ENCODE data around the gene KLHL9.
A peak's percentile ranks its signal among the peaks of the same experiment; 100 is the strongest.
"Not testable (repeated sequence)": the region's sequence is repeated elsewhere in the genome, so short reads cannot be mapped to it uniquely, and the experiment has no call there.

KLHL9 gene, protein sequence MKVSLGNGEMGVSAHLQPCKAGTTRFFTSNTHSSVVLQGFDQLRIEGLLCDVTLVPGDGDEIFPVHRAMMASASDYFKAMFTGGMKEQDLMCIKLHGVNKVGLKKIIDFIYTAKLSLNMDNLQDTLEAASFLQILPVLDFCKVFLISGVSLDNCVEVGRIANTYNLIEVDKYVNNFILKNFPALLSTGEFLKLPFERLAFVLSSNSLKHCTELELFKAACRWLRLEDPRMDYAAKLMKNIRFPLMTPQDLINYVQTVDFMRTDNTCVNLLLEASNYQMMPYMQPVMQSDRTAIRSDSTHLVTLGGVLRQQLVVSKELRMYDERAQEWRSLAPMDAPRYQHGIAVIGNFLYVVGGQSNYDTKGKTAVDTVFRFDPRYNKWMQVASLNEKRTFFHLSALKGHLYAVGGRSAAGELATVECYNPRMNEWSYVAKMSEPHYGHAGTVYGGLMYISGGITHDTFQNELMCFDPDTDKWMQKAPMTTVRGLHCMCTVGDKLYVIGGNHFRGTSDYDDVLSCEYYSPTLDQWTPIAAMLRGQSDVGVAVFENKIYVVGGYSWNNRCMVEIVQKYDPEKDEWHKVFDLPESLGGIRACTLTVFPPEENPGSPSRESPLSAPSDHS

DNA sequence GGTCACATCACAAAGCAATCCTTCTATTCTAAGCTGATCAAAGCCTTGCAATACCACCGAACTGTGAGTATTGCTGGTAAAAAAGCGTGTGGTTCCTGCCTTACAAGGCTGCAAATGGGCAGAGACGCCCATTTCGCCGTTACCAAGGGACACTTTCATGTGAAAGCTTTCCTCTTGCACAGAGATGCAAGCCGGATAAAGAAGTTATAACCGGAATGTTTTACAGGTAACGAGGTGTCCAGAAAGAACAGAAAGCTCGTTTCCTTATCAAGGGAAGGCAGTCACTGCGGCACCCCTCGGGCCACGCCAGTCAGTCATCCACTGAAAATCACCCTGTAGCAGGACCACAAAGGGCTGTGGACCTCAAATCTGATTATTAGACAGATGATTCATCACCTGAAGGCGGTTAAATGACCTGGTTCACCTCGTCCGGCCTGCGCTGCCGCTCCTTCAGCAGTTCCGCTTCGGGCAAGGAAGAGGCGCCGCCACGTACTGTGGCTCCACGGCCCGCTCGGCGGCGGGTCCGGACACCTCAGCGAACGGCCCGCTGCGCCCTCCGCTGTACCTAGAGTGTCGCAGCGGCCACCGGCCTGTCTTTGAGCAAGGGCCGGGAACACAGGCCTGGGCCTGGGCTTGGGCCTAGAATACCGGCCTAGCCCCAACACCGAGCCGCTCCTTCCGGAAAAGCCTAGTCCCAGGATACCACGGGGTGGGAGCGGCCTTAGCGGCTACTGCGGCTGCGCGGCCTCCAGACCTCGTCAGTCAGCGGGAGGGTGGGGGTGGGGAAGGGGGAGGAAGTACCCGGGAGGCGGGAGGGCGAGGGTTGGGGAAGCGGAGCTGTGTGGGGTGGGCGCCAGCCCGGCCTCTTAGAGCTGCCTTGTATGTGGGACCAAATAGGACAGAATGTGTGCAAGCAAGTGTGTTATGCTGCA lies at the start of gene KLHL9:
TSS of gene KLHL9 (minus strand) at position 704 of the 932 bp plus-strand sequence. CDS start at position 159, 545 bp downstream.
- peak; percentile 94 for DNase-seq

DNA sequence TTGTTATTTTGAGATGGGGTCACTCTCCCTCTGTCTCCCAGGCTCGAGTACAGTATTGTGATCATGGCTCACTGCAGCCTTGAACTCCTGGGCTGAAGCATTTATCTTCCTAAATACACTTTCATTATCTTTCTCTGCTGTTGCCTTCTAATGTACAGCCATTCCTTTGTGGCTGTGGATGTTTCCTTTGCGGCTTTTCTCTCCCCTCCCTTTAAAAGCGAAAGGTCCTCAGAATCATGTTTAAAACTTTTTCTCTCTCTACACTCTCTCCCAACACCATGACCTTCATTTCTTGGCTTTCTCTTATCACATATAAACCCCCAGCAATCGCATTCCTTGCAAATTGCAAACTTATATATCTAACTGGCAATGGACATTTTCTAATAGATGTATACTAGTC lies 48.4 kb upstream of the KLHL9 start:
- no peak for DNase-seq

DNA sequence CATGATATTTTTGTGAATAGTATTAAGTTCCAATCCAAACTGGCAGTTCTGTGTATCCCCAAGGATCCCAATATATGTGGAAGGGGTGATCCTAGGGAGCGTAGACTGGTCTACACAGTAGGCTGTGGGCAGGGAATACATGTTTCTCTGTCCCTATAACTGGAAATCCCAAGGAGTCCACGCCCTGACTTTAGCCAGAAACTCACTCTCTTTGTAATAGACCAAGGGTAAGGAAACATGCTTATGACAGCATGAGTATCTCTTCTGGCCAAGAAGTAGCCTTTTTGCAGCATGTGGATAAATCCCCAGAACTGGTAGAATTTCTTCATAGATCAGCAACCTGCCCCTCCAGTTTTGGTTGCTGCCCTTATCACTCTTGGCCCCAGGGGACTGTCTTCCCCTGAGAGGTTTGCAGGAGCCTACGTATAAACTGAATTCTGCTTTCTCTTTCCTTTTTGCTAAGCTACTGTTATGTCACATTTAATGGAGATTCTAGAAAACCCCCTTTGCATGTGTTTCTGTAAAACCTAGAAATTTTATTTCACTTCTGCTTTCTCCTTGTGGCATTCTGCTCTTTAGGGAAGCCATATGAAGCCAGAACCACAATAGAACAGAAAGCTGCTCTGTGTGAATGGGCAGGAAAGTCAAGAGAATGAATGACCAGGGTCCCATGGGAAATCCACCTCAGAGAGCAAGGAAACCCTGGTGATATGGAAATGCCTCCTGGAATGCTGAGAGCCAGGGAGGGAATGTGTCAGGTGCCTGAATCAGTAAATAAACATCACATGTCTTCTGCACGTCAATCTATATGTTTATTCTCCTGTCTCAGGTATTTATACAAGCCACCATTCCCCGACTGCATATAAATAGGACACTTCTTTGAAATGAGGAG lies 46.5 kb upstream of the KLHL9 start:
- no peak for DNase-seq

DNA sequence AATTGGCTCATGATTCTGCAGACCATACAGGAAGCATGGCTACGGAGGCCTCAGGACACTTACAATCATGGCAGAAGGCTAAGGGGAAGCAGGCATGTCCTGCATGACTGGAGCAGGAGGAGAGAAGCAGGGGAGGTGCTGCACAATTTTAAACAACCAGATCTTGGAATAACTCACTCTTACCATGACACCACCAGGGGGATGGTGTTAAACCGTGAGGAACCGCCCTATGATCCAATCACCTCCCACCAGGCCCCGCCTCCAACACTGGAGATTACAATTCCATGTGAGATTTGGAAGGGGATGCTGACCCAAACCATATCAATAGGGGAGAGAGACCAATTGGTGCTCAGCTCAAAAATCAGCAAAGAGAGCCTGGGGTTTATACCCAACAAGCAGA lies 36.3 kb upstream of the KLHL9 start:
- not testable (repeated sequence) for DNase-seq

DNA sequence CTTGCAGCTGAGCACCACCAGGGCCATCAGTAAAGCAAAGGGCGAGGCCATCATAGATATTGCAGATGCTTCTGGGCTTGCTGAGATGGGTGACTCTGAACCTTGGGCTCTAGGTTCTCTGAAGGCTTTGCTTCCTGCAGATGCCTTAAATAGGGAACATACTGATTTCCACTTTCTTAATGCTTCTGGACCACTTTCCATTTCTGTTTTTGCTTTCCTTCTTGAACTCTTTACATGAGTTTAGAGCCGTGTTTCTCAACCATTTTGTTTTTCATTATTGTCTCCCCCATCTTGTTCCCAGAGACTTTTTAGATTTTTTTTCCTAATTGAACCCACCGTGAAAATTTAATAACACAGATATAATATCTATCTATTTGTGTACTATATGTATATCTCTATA lies 32.8 kb upstream of the KLHL9 start, which contains the start of gene IFNA13:
TSS of gene IFNA13 (minus strand) at position 101 of the 400 bp plus-strand sequence. CDS start at position 54, 47 bp downstream.
- no peak for DNase-seq

DNA sequence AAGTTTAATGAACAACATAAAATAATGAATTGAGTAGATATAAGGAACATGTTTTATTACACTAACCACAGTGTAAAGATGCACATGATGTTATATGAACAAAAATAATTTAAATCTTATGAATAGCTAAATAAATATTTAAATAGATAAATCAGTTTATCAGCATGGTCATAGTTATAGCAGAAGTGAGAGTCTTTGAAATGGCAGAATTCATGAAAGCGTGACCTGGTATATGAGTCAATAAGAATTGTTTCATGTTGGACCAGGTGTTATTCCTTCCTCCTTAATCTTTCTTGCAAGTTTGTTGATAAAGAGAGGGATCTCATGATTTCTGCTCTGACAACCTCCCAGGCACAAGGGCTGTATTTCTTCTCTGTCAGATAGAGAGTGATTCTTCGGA lies 32.0 kb upstream of the KLHL9 start:
- DNase-seq = not testable (repeated sequence)

DNA sequence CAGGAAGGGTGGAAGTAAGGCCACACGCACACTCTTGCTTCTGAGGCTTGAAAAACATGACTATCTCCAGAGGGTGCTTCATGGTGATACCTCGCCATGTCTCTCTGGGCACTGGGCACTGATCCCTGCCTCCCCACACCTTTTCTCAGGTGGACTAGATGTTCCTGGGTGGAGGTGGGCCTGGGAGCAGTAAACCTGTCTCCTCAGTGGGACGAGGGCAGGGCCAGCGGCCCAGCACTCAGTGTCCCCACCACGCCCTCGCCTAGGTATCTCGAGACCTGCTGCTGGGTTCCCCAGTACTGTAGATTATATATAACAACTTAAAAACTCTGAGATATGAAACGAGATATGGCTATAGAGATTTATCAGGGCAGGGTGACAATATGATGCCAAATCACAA lies 27.1 kb upstream of the KLHL9 start:
- DNase-seq = no peak

DNA sequence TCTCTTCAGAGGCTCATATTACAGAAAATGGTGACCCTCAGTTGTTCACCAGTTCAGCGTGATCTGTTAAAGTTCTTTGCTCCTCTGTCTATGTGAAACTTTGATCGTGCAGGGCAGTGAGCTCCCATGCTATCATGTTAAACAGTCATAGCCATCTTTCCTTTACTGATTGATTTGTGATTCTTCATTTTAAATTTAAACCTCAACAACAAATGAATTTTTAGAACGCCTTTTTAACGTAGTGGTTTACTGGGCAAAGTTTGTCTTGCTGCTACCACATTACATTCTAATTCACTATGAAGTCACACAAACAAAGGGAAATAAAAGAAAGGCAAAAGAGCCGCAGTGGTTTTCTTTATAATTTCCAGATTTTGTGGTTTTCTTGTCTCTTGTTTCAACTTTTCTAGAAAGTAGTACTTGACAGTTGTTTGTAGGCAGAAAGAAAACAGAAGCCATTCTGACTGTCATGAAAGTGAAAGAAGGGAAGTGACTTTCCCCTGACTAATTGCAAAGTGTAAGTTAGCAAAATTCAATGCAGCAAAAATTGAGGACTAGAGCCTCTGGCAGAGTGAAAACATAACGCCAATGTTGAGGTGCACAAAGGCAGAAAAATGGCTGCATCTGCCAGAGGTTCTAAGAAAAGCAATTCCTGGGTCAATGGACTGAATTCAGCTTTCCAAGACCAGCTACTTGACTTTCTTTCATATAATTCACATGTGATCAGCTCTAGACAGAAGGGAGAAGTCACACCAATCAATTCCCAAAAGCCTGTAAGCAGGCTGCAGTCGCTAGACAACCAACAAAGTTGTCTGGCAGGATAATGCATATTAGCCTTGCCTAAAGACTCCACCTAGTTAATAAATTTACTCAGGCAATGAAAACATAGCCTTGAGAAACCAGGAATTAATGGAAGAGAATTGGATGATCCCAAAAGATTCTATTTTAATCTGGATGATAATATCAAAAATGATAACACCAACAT lies 22.6 kb upstream of the KLHL9 start:
- no peak for DNase-seq

DNA sequence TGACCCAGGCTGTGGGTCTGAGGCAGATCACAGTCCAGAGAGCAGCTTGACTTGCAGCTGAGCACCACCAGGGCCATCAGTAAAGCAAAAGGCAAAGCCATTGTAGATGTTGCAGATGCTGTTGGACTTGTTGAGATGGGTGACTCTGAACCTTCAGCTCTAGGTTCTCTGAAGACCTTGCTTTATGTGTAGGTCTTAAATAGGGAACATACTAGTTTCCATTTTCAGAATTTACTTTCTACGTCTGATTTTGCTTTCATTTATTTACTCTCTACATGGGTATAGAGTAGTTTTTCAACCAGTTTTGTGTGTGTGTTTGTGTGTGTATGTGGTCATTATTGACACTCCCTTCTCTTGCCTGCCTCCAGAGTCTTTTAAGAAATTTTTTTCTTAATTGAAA lies 15.6 kb upstream of the KLHL9 start, which contains the start of gene IFNA6:
TSS of gene IFNA6 (minus strand) at position 101 of the 400 bp plus-strand sequence. CDS start at position 101, 0 bp downstream.
- no peak for DNase-seq

DNA sequence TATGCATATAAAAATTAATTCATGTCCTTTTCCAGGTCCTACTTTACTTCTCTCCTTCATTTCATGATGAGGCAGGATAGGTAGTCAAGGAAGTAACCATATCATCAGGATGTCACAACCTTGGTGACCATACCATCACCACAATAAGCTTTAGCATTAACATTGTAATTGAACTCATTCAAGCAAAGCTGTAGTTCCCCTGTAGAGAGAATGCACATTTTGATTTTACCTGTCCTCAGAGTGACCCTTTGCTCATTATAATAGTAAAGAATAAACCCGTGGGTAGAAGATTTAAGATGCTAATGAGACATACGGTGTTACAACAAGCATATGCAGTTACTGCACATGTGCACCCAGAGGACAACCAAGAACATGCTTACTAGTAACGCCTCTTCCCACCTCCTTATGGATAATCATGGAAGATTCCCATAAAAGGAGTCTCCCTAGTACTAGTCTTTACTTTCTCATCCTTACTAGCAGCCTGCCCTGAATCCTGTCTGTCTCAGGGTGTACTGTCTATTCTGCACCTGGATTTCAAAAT lies 13.3 kb upstream of the KLHL9 start:
- no peak for DNase-seq

DNA sequence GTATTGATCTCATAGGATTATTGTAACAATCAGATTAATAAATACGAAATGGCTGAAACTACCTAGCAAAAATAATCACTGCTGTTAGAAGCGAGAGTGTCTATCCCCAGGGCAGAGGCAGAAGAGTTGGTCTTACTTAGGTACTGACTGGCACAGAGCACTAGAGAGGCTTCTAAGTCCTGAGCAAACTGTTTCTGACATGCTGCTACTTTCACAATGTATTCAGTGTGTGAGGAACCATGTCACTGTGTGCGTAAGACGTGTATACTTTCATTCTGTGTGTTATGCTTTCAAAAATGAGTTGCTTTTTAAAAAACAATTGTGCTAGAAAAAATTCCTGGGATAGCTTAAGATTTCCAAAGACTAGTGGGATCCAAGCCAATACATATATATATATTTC lies 5.5 kb upstream of the KLHL9 start:
- no peak for DNase-seq

DNA sequence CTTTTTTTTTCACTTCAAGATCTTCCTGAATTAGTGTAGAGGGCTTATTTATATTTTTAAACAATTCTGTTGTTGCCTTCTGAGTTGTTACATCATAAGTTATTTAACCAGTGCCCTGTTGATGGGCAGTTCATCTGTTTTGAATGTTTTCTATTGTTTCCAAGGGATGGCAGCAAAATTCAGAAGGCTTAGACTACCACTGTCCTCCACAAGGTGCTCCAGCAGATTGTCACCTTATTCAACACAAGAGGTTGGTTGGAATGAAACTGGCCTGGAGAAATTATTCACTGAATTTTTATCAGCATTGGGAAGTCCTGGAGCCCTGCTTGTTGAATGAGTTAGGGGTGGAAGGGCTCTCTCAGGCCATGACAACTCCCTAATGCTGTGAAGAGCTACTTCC lies 1.3 kb upstream of the KLHL9 start:
- DNase-seq = no peak

DNA sequence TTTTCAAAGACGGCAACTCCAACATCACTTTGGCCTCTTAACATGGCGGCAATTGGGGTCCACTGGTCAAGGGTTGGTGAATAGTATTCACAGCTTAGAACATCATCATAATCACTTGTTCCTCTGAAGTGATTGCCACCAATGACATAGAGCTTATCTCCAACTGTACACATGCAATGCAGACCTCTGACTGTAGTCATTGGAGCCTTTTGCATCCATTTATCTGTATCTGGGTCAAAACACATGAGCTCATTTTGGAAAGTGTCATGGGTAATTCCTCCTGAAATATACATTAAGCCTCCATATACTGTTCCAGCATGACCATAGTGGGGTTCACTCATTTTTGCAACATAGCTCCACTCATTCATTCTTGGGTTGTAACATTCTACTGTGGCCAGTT lies 2.0 kb downstream of the KLHL9 start:
- DNase-seq = no peak

DNA sequence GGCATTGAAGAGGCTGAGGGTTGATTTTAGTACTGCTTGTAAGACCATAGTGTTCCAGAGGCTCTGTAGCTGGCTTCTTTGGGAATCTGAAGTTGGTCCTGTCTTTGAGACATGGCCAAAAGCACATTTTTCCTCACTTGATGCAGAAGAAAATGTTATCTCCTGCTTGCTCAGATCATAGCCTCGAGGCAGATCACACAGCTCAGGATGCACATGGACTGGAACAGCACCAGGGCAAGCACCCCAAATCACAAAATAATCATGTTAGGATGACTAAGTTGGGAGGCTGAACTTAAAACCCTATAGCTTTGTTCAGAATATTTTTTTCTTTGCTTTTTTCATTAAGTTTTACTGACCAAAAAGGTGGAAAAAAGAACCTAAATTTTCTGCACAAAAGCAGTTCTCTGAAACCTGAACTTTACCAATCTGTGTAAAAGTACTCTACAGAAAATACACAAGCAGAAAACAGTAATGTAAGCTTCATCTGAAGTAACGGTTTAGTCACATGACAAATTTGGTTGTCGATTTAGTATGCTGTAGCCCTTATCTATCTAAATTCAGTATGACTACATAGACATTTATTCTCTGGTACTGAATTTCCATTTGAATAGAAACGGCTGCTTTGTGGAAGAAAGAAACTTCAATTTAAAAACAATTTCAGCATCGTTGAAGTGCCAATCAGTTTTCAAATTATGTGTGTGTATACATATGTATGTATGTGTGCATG lies 3.4 kb downstream of the KLHL9 start:
- no peak for DNase-seq

DNA sequence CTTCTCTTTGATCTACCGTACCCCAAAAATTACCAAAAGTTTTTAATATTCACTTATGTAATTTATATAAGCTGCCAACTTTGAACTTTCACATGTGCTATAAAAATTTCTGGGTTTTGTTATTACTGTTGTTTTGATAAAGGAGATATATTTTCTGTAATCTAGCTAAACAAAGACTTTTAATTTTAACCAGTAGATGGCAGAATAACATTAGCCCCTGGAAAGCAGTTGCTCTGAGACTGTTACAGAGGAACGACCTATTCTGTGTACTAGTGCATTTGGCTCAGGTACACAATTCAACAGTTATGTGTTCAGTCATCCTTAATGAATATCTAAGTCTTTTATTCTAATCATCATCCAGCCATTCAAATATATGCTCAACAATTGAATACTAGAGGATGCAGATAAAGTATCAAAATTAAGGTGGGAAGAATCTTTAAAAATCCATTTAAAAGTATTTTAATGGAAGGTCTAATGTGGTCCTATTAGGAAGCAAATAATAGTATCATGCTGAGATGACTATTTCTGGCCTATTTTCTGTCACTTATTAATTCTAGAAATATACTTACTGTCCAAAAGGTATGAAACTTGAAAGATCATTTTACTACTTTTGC lies 8.6 kb downstream of the KLHL9 start:
- DNase-seq = no peak

DNA sequence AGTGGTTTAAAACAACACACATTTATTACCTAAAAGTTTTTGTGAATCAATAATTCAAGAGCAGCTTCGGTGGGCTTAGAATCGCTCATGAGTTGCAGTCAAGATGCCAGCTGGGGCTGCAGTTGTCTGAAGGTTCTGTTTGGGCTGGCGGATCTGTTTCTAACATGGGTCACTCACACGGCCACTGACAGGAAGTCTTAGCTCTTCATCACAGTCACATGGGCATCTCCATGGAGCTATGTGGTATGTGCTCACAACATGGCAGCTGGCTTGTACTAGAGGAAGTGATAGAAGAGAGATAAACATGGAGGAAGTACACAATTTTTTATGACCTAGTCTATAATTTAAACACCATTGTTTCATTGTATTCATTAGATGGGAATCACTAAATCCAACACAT lies 11.2 kb downstream of the KLHL9 start:
- DNase-seq = no peak

DNA sequence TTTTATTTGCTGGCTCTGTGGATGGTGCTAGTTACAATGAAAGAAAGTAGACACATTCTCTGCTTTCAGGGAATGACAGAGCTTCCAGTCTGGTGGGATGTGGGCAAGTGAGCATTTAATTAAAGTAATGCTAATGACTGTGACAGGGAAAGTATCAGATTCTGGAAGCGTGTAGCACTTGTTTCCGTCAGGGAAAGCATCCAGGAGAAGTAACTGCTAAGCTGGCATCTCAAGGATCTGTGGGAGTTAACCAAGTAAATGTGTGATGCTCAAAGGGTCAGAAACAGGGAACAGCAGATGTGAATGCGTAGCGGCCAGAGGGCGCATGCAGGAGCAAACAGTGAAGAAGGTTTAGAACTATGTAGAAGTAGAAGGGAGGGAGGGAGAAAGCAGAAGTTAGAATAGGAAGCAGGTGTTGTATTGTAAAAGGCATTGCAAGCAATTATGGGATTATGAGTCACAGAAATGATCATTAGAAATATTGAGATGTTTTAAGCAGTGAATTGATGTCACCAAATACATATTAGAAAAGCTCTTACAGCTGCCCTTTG lies 12.2 kb downstream of the KLHL9 start:
- no peak for DNase-seq

DNA sequence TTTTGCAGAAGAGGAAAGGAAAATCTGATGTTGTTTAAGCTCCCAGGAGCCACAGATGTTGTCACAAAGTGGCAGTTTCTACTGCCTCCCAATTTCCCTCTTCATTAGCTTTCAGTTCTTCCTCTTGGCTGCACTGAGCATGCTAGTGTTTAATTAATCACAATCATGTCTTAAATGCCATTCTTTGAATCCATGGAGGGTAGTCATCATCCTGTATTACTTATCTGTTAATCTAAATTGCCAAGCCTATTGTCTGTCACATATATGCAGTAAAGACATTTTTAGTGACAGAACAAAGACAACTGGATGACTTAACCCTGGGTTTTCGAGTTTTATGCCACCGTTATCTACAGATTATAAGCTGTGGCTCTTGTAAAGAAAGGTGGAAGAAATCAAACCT lies 14.7 kb downstream of the KLHL9 start:
- DNase-seq = peak; percentile 24
